GM19455 (cell line): ENCODE measurements around the gene TBX19.

Source experiments
- ATAC-seq: cut with Tn5 transposase; IDR thresholded peaks from one replicate; pipeline ENCODE4 v1.9.1; 2021; ENCODE audit not compliant: unreplicated experiment

The TBX19 gene

GRCh38 chr1:168279253-168279652 is 1.4 kb upstream of the TBX19 start:
- ATAC-seq, result no peak

GRCh38 chr1:168281603-168282325 is 1.1 kb downstream of the TBX19 start:
- ATAC-seq, result no peak

- no peak for ATAC-seq
These were observed 4.8 kb downstream of the TBX19 start for GRCh38 chr1:168285521-168285790.

- no peak for ATAC-seq
These were observed 5.6 kb downstream of the TBX19 start for GRCh38 chr1:168285971-168286927.

GRCh38 chr1:168287237-168287664 is 6.6 kb downstream of the TBX19 start:
- ATAC-seq, result no peak

GRCh38 chr1:168288311-168289052 is 7.8 kb downstream of the TBX19 start:
- ATAC-seq, result no peak

GRCh38 chr1:168291222-168291837 is 10.7 kb downstream of the TBX19 start:
- ATAC-seq, result no peak

GRCh38 chr1:168293356-168293755 is 12.7 kb downstream of the TBX19 start:
- ATAC-seq, result no peak

- no peak for ATAC-seq
These were observed 14.9 kb downstream of the TBX19 start for GRCh38 chr1:168295411-168296114.

- ATAC-seq, result no peak
These were observed 16.5 kb downstream of the TBX19 start for GRCh38 chr1:168297019-168297730.

- no peak for ATAC-seq
These were observed 17.8 kb downstream of the TBX19 start for GRCh38 chr1:168298446-168298845.

- no peak for ATAC-seq
These were observed 19.9 kb downstream of the TBX19 start for GRCh38 chr1:168300626-168301025.

GRCh38 chr1:168301664-168302320 is 21.1 kb downstream of the TBX19 start:
- no peak for ATAC-seq

GRCh38 chr1:168303716-168304540 is 23.3 kb downstream of the TBX19 start:
- no peak for ATAC-seq

- ATAC-seq, result no peak
These were observed 24.2 kb downstream of the TBX19 start for GRCh38 chr1:168304865-168305264.

- ATAC-seq, result no peak
These were observed 32.3 kb downstream of the TBX19 start for GRCh38 chr1:168312718-168313604.

GRCh38 chr1:168316142-168316541 is 35.5 kb downstream of the TBX19 start:
- ATAC-seq, result no peak

- no peak for ATAC-seq
These were observed 36.6 kb downstream of the TBX19 start for GRCh38 chr1:168317309-168317708.
